ENCODE data around the gene ABCB8. TPM values are rescaled to one million over a fixed set of nuclear protein-coding genes. Genes with fewer than 3 reads are reported as not detected.

ABCB8 gene
- total and polyA plus RNA-seq, 2 of the 8 experiments (the other 6 are each of a cell fraction or from before 2014, with no cell fraction given): 17.7 to 27.0 TPM

DNA sequence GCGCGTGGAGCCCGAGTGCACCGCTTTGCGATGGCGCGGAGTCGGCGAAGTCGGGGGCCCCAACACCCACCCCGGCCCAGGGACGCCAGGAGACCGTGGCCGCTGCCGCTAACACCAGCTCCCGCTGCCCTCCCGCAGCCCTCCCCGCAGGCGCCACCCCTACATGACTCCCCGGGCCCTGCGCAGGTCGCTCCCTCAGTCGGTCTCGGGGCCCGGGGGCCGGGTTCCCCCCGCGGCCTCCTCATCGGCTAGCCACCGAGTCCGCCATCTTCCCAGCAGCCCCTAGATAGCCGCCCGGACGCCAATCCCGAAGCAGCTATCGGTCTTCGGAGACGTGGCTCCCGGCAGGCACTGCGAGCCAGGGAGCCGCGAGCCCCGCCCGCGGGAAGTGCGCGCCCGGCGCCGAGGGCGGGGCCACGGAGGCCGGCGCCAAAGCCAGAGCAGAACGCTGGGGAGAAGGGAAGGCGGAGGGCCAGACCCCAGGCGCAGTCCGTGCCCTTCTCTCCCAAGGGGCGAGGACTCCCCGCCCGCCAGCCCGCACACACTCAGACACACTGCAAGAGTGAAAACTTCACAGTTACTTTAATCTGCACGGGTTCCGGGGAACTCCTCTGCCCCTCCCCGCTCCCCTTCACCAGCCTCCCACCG lies 52.4 kb downstream of the ABCB8 start, which contains the start of gene FASTK:
TSS of gene FASTK (minus strand) at position 288 of the 648 bp plus-strand sequence. CDS start at position 245, 43 bp downstream.
- Histone ChIP-seq H3K27me3 (replicated peaks in 1 of 4; ENCODE audit: control insufficient read depth in 3 of 4, extremely low read depth in 1 of 4, insufficient read depth in 3 of 4, low read length in 3 of 4) (peaks cover 0 to 7% (median 5%) of the 10 kb centered on the region in 4 experiments; a peak in 5 of 7 replicates), H3K14ac (ENCODE audit: insufficient read length) (no peak within 1 kb of the TSS), H2BK5ac (ENCODE audit: low read depth, low read length) (peak within 1 kb of the TSS; percentile 71; the same call in 1 of the 2 replicates), H2BK15ac (ENCODE audit: low read length) (peak within 1 kb of the TSS; percentile 97), H3K79me1 (ENCODE audit: low read depth, low read length) (peaks cover 12% of the 10 kb centered on the region), H3K9me3 (ENCODE audit: insufficient read depth in 2 of 2, low read depth in 1 of 2, low read length in 1 of 2) (no peaks in the 10 kb centered on the region), H3K4me1 (replicated peaks in 1 of 4; ENCODE audit: control insufficient read depth in 3 of 4, insufficient read depth in 4 of 4, low read length in 3 of 4) (peaks cover 3 to 43% (median 27%) of the 10 kb centered on the region in 4 experiments), H4K5ac (ENCODE audit: insufficient read length, low read depth, low read length) (peak within 1 kb of the TSS; percentile 86), H3K18ac (ENCODE audit: extremely low read depth, low read length) (peak within 1 kb of the TSS; percentile 78), H3K4me2 (ENCODE audit: insufficient read depth in 1 of 2, low read depth in 2 of 2, low read length in 2 of 2) (peak within 1 kb of the TSS; percentile 95 to 100), H3K23ac (ENCODE audit: insufficient read length) (no peak within 1 kb of the TSS), H3K56ac (replicated peaks; ENCODE audit: insufficient read length, low read depth, low read length) (peak within 1 kb of the TSS; percentile 73), H3K4ac (replicated peaks; ENCODE audit: insufficient read length, low read depth, low read length) (peak within 1 kb of the TSS; percentile 88), H4K8ac (ENCODE audit: extremely low read depth, insufficient read depth, low read length) (peak within 1 kb of the TSS; percentile 93), H3K79me2 (ENCODE audit: control insufficient read depth in 1 of 2, insufficient read depth in 2 of 2, low read length in 2 of 2) (peaks cover 0 to 10% of the 10 kb centered on the region in 2 experiments; a peak in 1 of 4 replicates), H3K27ac (ENCODE audit: low read depth, low read length) (peak within 1 kb of the TSS; percentile 76), H2AFZ (ENCODE audit: low read length) (no peak within 1 kb of the TSS), H2AK5ac (ENCODE audit: low read depth, low read length) (no peak within 1 kb of the TSS), H3K9ac (replicated peaks in 1 of 4; ENCODE audit: extremely low read depth in 1 of 4, low read depth in 3 of 4, low read length in 3 of 4) (peak within 1 kb of the TSS; percentile 86 to 89 (median 88)), H4K20me1 (replicated peaks in 1 of 2; ENCODE audit: control insufficient read depth in 1 of 2, insufficient read depth in 2 of 2, low read length in 2 of 2) (peaks cover 16 to 18% of the 10 kb centered on the region in 2 experiments), H4K91ac (replicated peaks; ENCODE audit: insufficient read length, low read length) (peak within 1 kb of the TSS; percentile 92), H2BK12ac (ENCODE audit: low read depth, low read length) (0 out of 2 replicates have a peak within 1 kb of the TSS, but pooled peaks have one; percentile 17), H3K4me3 (ENCODE audit: extremely low read depth in 1 of 4, insufficient read depth in 2 of 4, low read depth in 3 of 4, low read length in 4 of 4) (peak within 1 kb of the TSS; percentile 79 to 94 (median 88)), H3K36me3 (ENCODE audit: control insufficient read depth in 2 of 4, insufficient read depth in 4 of 4, low read length in 3 of 4) (peaks cover 0 to 7% (median 5%) of the 10 kb centered on the region in 4 experiments; a peak in 7 of 8 replicates), H3K23me2 (ENCODE audit: low read depth, low read length) (peaks cover 22% of the 10 kb centered on the region), H2BK20ac (ENCODE audit: low read length) (no peak within 1 kb of the TSS), H2BK120ac (replicated peaks; ENCODE audit: low read depth, low read length) (peak within 1 kb of the TSS; percentile 59)
- DNase-seq (ENCODE audit: low read depth in 1 of 2, low spot score in 2 of 2) (peak in 1 of 2 experiments; percentile 88), FAIRE-seq (no peak)
- ChIA-PET POLR2A (ENCODE audit: partially characterized antibody) (interaction anchor here (0.8 to 2.5 kb wide), 10 partner anchors 13 to 83 kb away, joined by 3 to 17 read pairs (median 4); no protein-coding TSS in a partner anchor), CTCF (ENCODE audit: partially characterized antibody) (interaction anchor here (1.0 to 6.0 kb wide), 4 partner anchors 23 to 63 kb away, joined by 3 to 23 read pairs (median 3); partner anchors contain the start of gene CDK5)
- 2% methylated on average over 36 of the region's 66 CpGs; no CpG with 5 or more reads in 1 of the 2 experiments for WGBS, 2 experiments (ENCODE audit: extremely low coverage in 1 of 2, insufficient coverage in 1 of 2, insufficient read length in 1 of 2, insufficient replicate concordance in 2 of 2, low coverage in 1 of 2, low lambda C conversion rate in 2 of 2, missing lambda C conversion rate in 1 of 2)
- TF ChIP-seq CBX8 (IDR thresholded peaks at IDR 0.05; ENCODE audit: borderline replicate concordance, low read depth, low read length): no peak
- no peak for TF ChIP-seq SIX5 (IDR thresholded peaks at IDR 0.05; ENCODE audit: low read depth, low read length)
- TF ChIP-seq SIN3A (conservative IDR thresholded peaks at IDR 0.05 in 1 of 2, IDR thresholded peaks at IDR 0.05 in 1 of 2; ENCODE audit: low read depth in 1 of 2, low read length in 2 of 2): peak in 1 of 2 experiments; percentile 63; a peak in 2 of 4 replicates
- no peak for TF ChIP-seq SP2 (IDR thresholded peaks at IDR 0.05; ENCODE audit: low read length)
